K562 (cell line): ENCODE data around the gene TMEM139. TPM values are rescaled to one million over a fixed set of nuclear protein-coding genes. Genes with fewer than 3 reads are reported as not detected.

Source experiments
- BRCA1 ChIP-seq, 2 experiments: fragments of 450-650 bp in 1 of 2; sonication (generic) in 1 of 2; formaldehyde crosslinking in 1 of 2; IDR thresholded peaks; 2 replicates each; pipeline versions ENCODE4 v1.5.0 to v1.6.1; 2017 to 2020; ENCODE audit warnings: mild to moderate bottlenecking in 1 of 2, missing genetic modification reagents in 1 of 2
- JUN ChIP-seq, 2 experiments: sonication (generic) in 1 of 2; formaldehyde crosslinking in 1 of 2; IDR thresholded peaks; 2 replicates each; pipeline versions ENCODE4 v1.6.1 to v1.8.0; 2012 to 2022; ENCODE audit warnings: borderline replicate concordance in 2 of 2, mild to moderate bottlenecking in 2 of 2, improper control_type of control experiment in 1 of 2, low read depth in 1 of 2, low read length in 1 of 2, missing genetic modification reagents in 1 of 2
- MED1 ChIP-seq: sonication (generic); formaldehyde crosslinking; IDR thresholded peaks from 2 replicates; pipeline ENCODE4 v1.8.1; 2023; ENCODE audit warnings: missing genetic modification reagents, borderline replicate concordance
- MYC ChIP-seq, 2 experiments: fragments of 250-450 bp in 1 of 2; sonication (Bioruptor Pico) in 1 of 2; IDR thresholded peaks; 2 replicates each; pipeline versions ENCODE4 v1.5.1 to v1.6.1; 2012 to 2021; ENCODE audit warnings: low read depth in 2 of 2, borderline replicate concordance in 1 of 2, improper control_type of control experiment in 1 of 2, low read length in 1 of 2, mild to moderate bottlenecking in 1 of 2, moderate library complexity in 1 of 2
- NR4A1 ChIP-seq, 2 experiments: fragments of 250-450 bp in 1 of 2; fragments of 450-650 bp in 1 of 2; sonication (Bioruptor Pico) in 1 of 2; IDR thresholded peaks; 2 replicates each; pipeline versions ENCODE4 v1.4.0 to v1.6.1; 2016 to 2020; ENCODE audit warnings: mild to moderate bottlenecking in 2 of 2, missing compliant biosample characterization in 1 of 2, missing genetic modification characterization in 1 of 2, moderate library complexity in 1 of 2
- PHF8 ChIP-seq: fragments of 200-600 bp; sonication (generic); IDR thresholded peaks from 2 replicates; pipeline ENCODE4 v1.6.1; 2012; ENCODE audit warnings: mixed run types, mild to moderate bottlenecking, inconsistent platforms, low read length, moderate library complexity, borderline replicate concordance
- POLR2H ChIP-seq: IDR thresholded peaks from 2 replicates; pipeline ENCODE4 v1.6.1; 2016; ENCODE audit warnings: missing genetic modification characterization, low read depth, mild to moderate bottlenecking, control low read depth, missing compliant biosample characterization, moderate library complexity
- PRMT5 ChIP-seq: sonication (generic); formaldehyde crosslinking; IDR thresholded peaks from 2 replicates; pipeline ENCODE4 v1.5.0; 2020; ENCODE audit warnings: missing genetic modification reagents
- SMARCA4 ChIP-seq: fragments of 450-650 bp; IDR thresholded peaks from 2 replicates; pipeline ENCODE4 v1.6.1; 2016
- SREBF2 ChIP-seq: sonication (generic); formaldehyde crosslinking; IDR thresholded peaks from 2 replicates; pipeline ENCODE4 v1.4.0; 2020; ENCODE audit warnings: mild to moderate bottlenecking, missing genetic modification reagents
- polyA plus RNA-seq, 8 experiments: library from polyadenylated mRNA; depleted of rRNA in 4 of 8; stranded (reverse) in 5 of 8; unstranded in 3 of 8; fragments of >200 nt; fragmentation: Nextera tagmentation in 2 of 8; fragmentation: Illumina TruSeq in 1 of 8; extraction: Ambion mirVana in 2 of 8; extraction: Trizol in 1 of 8; gene quantifications; 2 replicates each; pipeline versions ENCODE4 v1.2.1 to v1.2.3, GENCODE V29; 2011 to 2014; ENCODE audit warnings: inconsistent platforms in 1 of 8, missing spikeins in 1 of 8
- total RNA-seq, 7 experiments: library from RNA; depleted of rRNA in 6 of 7; stranded (reverse); fragments of >200 nt in 6 of 7; fragmentation: Illumina TruSeq in 2 of 7; extraction: Trizol in 2 of 7; gene quantifications; 2 replicates each; pipeline versions ENCODE4 v1.2.1 to v1.2.3, GENCODE V29; 2011 to 2021; ENCODE audit warnings: low replicate concordance in 1 of 7
- TF ChIP-seq, protein P1 (sequence below): sonication (generic); formaldehyde crosslinking; IDR thresholded peaks from 2 replicates; pipeline ENCODE4 v1.8.0; 2022; ENCODE audit warnings: mild to moderate bottlenecking, missing genetic modification reagents

Gene TMEM139
- total and polyA plus RNA-seq, 9 of the 15 experiments (the other 6 are each of a cell fraction or from before 2014, with no cell fraction given): 0.27 to 1.8 (median 0.79) TPM

DNA sequence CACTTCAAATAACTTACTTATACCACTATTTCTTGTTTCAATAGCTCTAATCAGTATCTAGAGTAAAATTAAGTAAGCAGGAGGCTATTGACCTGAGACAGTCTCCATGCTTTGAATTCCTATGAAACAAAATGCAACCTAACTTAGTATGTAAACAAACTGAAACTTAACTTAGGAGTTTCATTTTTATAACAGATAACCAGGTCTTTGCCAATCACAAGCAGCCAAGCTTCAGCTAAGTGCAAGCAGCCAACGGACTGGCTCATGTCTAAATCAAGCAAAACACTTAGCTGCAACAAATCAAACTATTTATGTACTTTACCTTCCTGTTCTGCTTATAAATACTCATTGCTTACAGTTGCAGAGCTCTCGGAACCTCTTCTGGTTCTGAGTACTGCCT lies 25.9 kb upstream of the TMEM139 start (continued):
- no peak for TF ChIP-seq JUN (IDR thresholded peaks at IDR 0.05; ENCODE audit: borderline replicate concordance, low read depth, low read length)
- TF ChIP-seq JUN (CRISPR knock-in tag; IDR thresholded peaks at IDR 0.05; ENCODE audit: borderline replicate concordance): no peak
- TF ChIP-seq SMARCA4: peak; percentile 31
- TF ChIP-seq, protein P1, sequence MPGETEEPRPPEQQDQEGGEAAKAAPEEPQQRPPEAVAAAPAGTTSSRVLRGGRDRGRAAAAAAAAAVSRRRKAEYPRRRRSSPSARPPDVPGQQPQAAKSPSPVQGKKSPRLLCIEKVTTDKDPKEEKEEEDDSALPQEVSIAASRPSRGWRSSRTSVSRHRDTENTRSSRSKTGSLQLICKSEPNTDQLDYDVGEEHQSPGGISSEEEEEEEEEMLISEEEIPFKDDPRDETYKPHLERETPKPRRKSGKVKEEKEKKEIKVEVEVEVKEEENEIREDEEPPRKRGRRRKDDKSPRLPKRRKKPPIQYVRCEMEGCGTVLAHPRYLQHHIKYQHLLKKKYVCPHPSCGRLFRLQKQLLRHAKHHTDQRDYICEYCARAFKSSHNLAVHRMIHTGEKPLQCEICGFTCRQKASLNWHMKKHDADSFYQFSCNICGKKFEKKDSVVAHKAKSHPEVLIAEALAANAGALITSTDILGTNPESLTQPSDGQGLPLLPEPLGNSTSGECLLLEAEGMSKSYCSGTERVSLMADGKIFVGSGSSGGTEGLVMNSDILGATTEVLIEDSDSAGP (CRISPR knock-in tag): no peak
- no peak for TF ChIP-seq PRMT5
- TF ChIP-seq MYC (IDR thresholded peaks at IDR 0.05; ENCODE audit: low read depth, low read length): 0 out of 2 replicates have a peak, but pooled peaks have one; percentile 29
- TF ChIP-seq MYC (CRISPR knock-in tag; IDR thresholded peaks at IDR 0.05; ENCODE audit: borderline replicate concordance, low read depth): no peak
- TF ChIP-seq SREBF2 (CRISPR knock-in tag): no peak
- TF ChIP-seq NR4A1 (CRISPR knock-in tag; IDR thresholded peaks at IDR 0.05): no peak
- TF ChIP-seq NR4A1 (tag; IDR thresholded peaks at IDR 0.05): peak; percentile 40; the same call in 1 of the 2 replicates
- TF ChIP-seq POLR2H (tag): peak; percentile 38; the same call in 1 of the 2 replicates
- TF ChIP-seq BRCA1 (IDR thresholded peaks at IDR 0.05): no peak
- no peak for TF ChIP-seq BRCA1 (CRISPR knock-in tag; IDR thresholded peaks at IDR 0.05)
- TF ChIP-seq PHF8: no peak
- no peak for TF ChIP-seq MED1 (CRISPR knock-in tag)
- TF ChIP-seq, all 486 proteins: peak for 19
